HT-29 (cell line): ENCODE measurements around the gene PTCD3. TPM values are rescaled to one million over a fixed set of nuclear protein-coding genes. Genes with fewer than 3 reads are reported as not detected.

Source experiments
- DNase-seq: peaks from one replicate; pipeline ENCODE4 v3.0.0-alpha.2; 2015; ENCODE audit warnings: low spot score
- total RNA-seq: library from RNA; depleted of rRNA; stranded (reverse); fragments of >200 nt; shearing (Covaris generic); gene quantifications from 2 replicates; pipeline ENCODE4 v1.2.3, GENCODE V29; 2014

PTCD3 gene
- total RNA-seq, 1 experiment from 2014 or later = 72.1 TPM

- DNase-seq = no peak
Observed at GRCh38 chr2:86081724-86082123, 24.3 kb upstream of the PTCD3 start.

DNA sequence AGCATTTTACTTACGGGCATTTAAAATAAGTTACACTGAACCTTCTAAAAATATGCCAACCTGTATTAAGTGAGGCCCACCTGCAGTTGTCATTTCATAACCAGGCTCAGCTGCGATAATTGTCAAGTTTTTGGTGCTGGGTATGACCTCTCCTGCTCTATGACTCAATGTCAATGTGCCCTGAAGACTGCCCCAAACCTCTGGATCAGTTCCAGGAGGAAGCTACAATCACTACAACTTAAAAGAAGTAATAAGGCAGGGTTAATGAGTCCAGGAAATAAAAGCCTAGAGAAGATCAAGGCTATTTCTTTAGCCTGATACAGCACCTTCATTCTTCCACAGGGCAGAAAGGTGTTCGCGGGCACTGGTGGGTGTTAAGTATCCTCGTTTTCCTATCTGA lies 23.3 kb upstream of the PTCD3 start:
- DNase-seq = no peak

GRCh38 chr2:86087936-86088850 lies 17.8 kb upstream of the PTCD3 start:
- no peak for DNase-seq

DNA sequence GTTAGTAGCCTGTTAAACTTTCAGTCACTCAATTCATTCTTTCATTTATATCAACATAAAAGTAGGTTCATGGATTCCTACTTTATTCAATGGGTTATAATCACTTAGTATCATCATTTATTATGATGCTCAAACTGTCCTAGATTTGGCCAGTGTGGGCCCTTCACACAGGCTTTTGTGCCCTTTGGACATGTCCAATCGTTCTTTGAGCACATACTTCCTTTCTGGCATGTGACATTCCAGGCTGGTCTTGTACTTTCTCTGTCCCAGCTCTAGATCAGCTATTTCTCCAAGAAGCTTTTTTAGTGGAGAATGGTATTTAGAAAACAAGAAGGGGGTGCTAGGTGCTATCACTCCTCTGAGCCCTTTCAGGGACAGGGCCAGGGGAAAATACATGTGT lies 11.8 kb upstream of the PTCD3 start:
- DNase-seq = no peak

GRCh38 chr2:86097114-86097896 lies 8.7 kb upstream of the PTCD3 start:
- DNase-seq = no peak

GRCh38 chr2:86097913-86098312 lies 8.1 kb upstream of the PTCD3 start:
- DNase-seq = no peak

- DNase-seq = no peak
Observed at GRCh38 chr2:86102157-86102556, 3.9 kb upstream of the PTCD3 start.

GRCh38 chr2:86105252-86105968 lies 625 bp upstream of the PTCD3 start, which contains the start of gene POLR1A:
Gene POLR1A, minus strand, starts transcription at chr2:86105886. Its CDS starts 110 bp downstream, at chr2:86105776.
- peak; percentile 94 for DNase-seq

DNA sequence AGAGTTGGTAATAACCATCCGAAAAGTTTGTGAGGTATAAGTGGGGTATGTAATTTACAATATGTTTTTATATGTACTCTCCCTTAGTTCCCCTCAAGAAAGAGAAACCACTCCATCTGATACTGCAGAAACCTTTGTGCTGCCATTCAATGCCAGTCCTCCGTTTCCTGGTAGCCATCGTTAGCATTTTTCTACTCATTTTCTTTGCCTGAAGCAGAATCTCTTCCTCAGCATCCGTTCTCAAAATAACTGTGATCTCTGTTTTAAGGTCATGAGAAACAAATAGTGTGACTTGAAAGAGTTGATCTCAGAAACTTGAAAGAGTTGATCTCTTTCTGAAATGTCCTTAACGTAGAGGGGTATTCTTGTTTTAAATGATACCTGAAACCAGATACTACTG lies 996 bp downstream of the PTCD3 start:
- DNase-seq = no peak

GRCh38 chr2:86118130-86118529 lies 12.1 kb downstream of the PTCD3 start:
- DNase-seq = no peak

DNA sequence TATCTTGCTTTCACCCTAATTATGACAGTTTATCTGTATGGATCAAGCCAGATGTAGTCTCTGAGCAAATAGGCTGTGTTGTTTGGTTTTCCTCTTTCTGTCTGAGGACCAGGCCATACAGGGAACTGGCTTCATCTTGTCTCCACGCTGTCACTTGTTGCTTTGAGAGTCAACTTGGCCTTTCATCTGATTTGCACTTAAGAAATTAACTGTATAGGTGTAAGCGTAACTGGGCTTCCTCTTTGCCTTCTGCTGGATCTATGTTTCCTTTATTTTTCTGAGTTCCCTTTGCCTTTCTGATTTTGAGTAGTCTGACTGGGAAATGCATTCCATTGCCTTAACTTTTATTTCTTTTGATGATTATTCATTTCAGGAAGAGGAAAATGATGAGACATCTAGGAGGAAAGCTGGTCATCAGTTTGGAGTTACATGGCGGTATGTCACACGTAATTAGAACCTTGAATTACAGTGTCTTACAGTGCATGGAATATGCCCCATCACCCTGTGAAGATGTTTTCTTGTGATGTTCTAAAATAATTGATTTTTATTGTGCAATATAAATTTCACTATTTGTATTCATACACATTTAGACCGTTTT lies 17.4 kb downstream of the PTCD3 start:
- no peak for DNase-seq

- no peak for DNase-seq
Observed at GRCh38 chr2:86124683-86125082, 18.6 kb downstream of the PTCD3 start.

DNA sequence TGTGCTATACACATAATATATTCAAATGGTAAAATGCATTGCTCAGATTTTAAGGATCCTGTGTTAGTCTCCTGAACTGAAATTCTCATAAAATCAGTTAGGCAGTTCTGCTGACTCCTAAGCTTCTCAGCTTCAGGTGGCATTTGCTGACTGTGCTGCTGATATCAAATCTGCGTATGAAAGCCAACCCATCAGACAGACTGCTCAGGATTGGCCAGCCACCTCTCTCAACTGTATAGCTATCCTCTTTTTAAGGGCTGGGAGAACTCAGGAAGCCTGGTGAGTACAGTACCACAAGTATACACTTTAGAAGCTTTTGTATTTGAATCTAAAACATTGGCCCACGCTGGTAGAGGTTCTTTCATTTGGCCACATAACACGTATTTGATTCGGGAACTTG lies 28.7 kb downstream of the PTCD3 start:
- DNase-seq = no peak

DNA sequence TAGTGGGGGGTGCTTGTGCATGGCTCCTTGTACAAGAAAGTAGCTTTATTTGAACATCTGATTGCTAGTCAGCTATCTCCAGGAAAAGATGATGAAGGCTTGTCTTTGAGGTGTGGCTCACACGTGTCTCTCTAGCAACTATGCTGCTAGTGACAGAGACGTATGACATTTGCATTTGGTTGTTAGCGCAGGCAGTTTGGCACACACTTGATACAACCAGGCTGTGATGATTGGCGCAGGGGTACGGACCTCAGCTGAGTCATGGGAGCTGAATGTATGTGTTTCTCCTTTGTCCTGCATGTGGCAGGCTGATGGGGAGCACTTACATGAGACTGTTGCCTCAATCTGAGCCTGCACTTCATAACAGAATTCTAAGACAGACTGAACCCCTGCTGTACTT lies 29.6 kb downstream of the PTCD3 start:
- DNase-seq = no peak

- no peak for DNase-seq
Observed at GRCh38 chr2:86136141-86136540, 30.1 kb downstream of the PTCD3 start.

DNA sequence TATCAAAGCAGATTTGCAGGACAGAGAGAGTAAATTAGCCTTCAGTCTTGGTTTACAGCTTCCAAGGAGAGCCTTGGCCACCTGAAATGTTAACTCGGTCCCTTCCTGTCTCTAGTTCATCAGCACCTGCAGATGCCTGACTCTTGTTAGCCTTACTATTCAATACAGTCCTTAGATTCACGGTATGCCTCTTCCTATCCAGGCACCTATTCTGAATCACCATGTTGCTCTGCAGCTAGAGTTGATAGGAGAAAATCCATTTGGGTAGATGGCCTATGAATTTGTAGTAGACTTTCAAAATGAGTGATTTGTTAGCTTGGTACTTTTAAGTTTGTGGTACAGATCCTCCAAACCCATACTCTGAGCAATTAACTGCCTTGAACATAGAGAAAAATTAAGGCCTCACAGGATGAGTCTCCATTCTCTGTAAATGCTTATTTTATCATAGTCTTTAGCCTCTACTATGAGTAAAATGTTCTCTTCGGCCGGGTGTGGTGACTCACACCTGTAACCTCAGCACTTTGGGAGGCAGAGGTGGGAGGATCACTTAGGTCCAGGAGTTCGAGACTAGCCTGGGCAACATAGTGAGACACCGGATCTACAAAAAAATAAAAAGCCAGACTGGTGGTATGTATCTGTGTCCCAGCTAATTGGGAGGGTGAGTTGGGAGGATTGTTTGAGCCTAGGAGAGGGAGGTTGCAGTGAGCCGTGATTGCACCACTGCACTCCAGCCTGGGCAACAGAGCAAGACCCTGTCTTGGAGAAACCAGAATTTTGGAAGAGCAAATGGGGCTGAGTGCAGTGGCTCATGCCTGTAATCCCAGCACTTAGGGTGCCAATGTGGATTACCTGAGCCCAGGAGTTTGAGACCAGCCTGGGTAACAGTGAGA lies 32.9 kb downstream of the PTCD3 start:
- no peak for DNase-seq

DNA sequence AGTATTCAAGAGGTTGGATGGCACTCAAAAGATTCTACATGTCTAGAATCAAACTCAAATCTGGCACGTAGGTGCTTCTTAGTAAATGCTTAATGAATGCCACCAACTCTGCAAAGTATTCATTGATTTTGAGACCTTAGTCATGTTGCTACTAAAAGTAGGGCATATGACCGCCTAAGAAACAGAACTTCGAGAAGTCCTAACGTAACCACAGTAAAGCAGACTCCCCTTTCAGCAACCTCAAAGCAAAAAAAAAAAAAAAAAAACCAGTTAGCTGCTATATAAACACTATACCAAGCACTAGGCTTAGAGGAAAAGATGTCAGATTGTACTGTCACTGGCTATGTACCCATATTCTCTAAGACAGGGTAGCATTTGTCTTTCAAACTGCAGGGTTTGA lies 33.9 kb downstream of the PTCD3 start:
- DNase-seq = no peak

DNA sequence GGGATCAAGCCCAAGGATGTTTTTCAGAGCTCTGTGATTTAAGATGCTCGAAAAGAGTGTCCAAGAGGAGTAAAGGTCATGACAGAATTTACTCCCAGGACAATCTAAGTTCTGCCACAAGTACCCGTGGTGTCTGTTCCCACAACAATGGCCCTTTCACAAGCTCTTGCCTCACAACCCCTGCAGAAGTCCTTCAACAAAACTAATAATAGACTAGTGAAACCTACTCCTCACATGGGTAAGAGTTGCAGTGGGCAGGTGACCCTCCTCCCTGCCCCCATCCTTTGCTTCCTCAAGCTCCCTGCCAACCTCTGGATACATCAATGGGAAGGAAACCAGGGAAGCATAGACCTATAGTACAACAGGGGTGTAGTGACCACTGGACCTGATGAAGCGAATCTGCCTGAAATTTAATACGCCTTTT lies 34.9 kb downstream of the PTCD3 start:
- no peak for DNase-seq

- DNase-seq = no peak
Observed at GRCh38 chr2:86142436-86143257, 36.6 kb downstream of the PTCD3 start.

DNA sequence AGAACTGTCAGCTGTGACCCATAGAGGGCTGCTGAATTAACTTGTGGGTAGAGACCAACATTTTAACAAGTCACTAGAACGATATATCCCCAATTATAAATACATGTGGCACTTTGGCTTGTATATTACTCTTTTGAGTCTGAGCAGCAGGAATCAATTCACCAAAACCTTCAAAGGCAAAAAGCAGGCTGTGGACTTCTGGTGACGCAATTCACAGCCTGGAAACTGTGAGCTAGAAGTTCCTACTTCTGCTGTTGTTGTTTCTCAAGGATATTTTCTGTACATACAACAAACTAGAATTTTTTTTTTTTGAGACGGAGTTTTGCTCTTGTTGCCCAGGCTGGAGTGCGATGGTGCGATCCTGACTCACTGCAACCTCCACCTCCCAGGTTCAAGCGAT lies 37.3 kb downstream of the PTCD3 start:
- DNase-seq = no peak
